ENCODE data around the gene NOTCH2.

NOTCH2 gene

GRCh38 chr1:119924948-119925898 is 144.2 kb downstream of the NOTCH2 start:
- Histone ChIP-seq H3K79me2 (no peaks in the 10 kb centered on the region), H3K27me3 (ENCODE audit: control insufficient read depth, insufficient read depth, low read length) (no peaks in the 10 kb centered on the region), H3K4me2 (ENCODE audit: low read length) (no peak overlapping the region), H3K4me1 (no peaks in the 10 kb centered on the region), H3K4me3 (ENCODE audit: low read depth, low read length) (no peak overlapping the region), H3K9me3 (ENCODE audit: control insufficient read depth, low read length) (no peaks in the 10 kb centered on the region), H3K36me3 (ENCODE audit: control insufficient read depth, insufficient read depth, low read length) (no peaks in the 10 kb centered on the region), H3K27ac (no peak overlapping the region), H2AFZ (no peak overlapping the region), H3K9ac (no peak overlapping the region)
- no peak for TF ChIP-seq CTCF (IDR thresholded peaks at IDR 0.05)

GRCh38 chr1:119920104-119920968 is 149.1 kb downstream of the NOTCH2 start:
- Histone ChIP-seq H3K36me3 (ENCODE audit: control insufficient read depth, insufficient read depth, low read length) (no peaks in the 10 kb centered on the region), H3K4me2 (ENCODE audit: low read length) (no peak overlapping the region)
- TF ChIP-seq CTCF (IDR thresholded peaks at IDR 0.05): no peak

GRCh38 chr1:119919241-119919640 is 150.2 kb downstream of the NOTCH2 start:
- no peaks in the 10 kb centered on the region for H3K27me3 ChIP-seq (ENCODE audit: control insufficient read depth, insufficient read depth, low read length)
- no peak overlapping the region for H3K9ac ChIP-seq
- H3K4me1 ChIP-seq: no peaks in the 10 kb centered on the region
- TF ChIP-seq CTCF (IDR thresholded peaks at IDR 0.05): no peak
- no peaks in the 10 kb centered on the region for H3K36me3 ChIP-seq (ENCODE audit: control insufficient read depth, insufficient read depth, low read length)
- no peaks in the 10 kb centered on the region for H3K79me2 ChIP-seq
- H3K9me3 ChIP-seq (ENCODE audit: control insufficient read depth, low read length): no peaks in the 10 kb centered on the region
- no peak overlapping the region for H3K4me3 ChIP-seq (ENCODE audit: low read depth, low read length)
- no peak overlapping the region for H2AFZ ChIP-seq
- H3K27ac ChIP-seq: no peak overlapping the region
- H3K4me2 ChIP-seq (ENCODE audit: low read length): no peak overlapping the region

More at GRCh38 chr1:119920104-119920968, 149.1 kb downstream of the NOTCH2 start:
- H3K79me2 ChIP-seq: no peaks in the 10 kb centered on the region
- no peaks in the 10 kb centered on the region for H3K9me3 ChIP-seq (ENCODE audit: control insufficient read depth, low read length)
- H2AFZ ChIP-seq: no peak overlapping the region
- no peak overlapping the region for H3K4me3 ChIP-seq (ENCODE audit: low read depth, low read length)
- H3K27me3 ChIP-seq (ENCODE audit: control insufficient read depth, insufficient read depth, low read length): no peaks in the 10 kb centered on the region
- H3K27ac ChIP-seq: no peak overlapping the region
- no peak overlapping the region for H3K9ac ChIP-seq
- no peaks in the 10 kb centered on the region for H3K4me1 ChIP-seq

- no peak overlapping the region for H2AFZ ChIP-seq
Measured at GRCh38 chr1:119918301-119918700, 151.2 kb downstream of the NOTCH2 start.

More at GRCh38 chr1:119918301-119918700, 151.2 kb downstream of the NOTCH2 start:
- no peak overlapping the region for H3K4me3 ChIP-seq (ENCODE audit: low read depth, low read length)
- no peaks in the 10 kb centered on the region for H3K4me1 ChIP-seq
- TF ChIP-seq CTCF (IDR thresholded peaks at IDR 0.05): no peak
- H3K36me3 ChIP-seq (ENCODE audit: control insufficient read depth, insufficient read depth, low read length): no peaks in the 10 kb centered on the region
- no peak overlapping the region for H3K27ac ChIP-seq
- H3K9ac ChIP-seq: no peak overlapping the region
- no peaks in the 10 kb centered on the region for H3K27me3 ChIP-seq (ENCODE audit: control insufficient read depth, insufficient read depth, low read length)
- no peaks in the 10 kb centered on the region for H3K9me3 ChIP-seq (ENCODE audit: control insufficient read depth, low read length)
- H3K79me2 ChIP-seq: no peaks in the 10 kb centered on the region
- H3K4me2 ChIP-seq (ENCODE audit: low read length): no peak overlapping the region

Measured in parathyroid adenoma (tissue), 2 donors.